OCI-LY3 (cell line): ENCODE results near the gene INPP5E.
A peak's percentile ranks its signal among the peaks of the same experiment; 100 is the strongest.
"Not testable (repeated sequence)": the region's sequence is repeated elsewhere in the genome, so short reads cannot be mapped to it uniquely, and the experiment has no call there.

ENCODE experiments used
- H2AFZ ChIP-seq: fragments of 200-600, 300-600 bp; shearing (Covaris generic); 2 replicates; pipeline ENCODE4 v1.6.0; 2014; ENCODE audit warnings: antibody characterized with exemption, low read depth, low read length
- H3K27ac ChIP-seq: fragments of 200-600, 300-600 bp; sonication (generic); 2 replicates; pipeline ENCODE4 v1.5.1; 2014; ENCODE audit warnings: mild to moderate bottlenecking, low read length, moderate library complexity, mixed read lengths
- H3K27me3 ChIP-seq: fragments of 200-600, 300-600 bp; sonication (generic); 2 replicates; pipeline ENCODE4 v1.6.1; 2014; ENCODE audit warnings: low read depth, low read length, mixed read lengths
- H3K36me3 ChIP-seq: fragments of 200-600, 300-600 bp; sonication (generic); replicated peaks from 2 replicates; pipeline ENCODE3; 2014; ENCODE audit warnings: low read depth, low read length, mixed read lengths
- H3K4me1 ChIP-seq: fragments of 300-600, 200-600 bp; sonication (generic); 2 replicates; pipeline ENCODE4 v1.6.1; 2014; ENCODE audit warnings: low read length, mixed read lengths
- H3K4me2 ChIP-seq: fragments of 200-600, 300-600 bp; sonication (generic); 2 replicates; pipeline ENCODE4 v1.6.1; 2014; ENCODE audit warnings: low read length, mixed read lengths
- H3K4me3 ChIP-seq: fragments of 300-600, 200-600 bp; sonication (generic); 2 replicates; pipeline ENCODE4 v1.5.1; 2014; ENCODE audit warnings: antibody characterized with exemption, mild to moderate bottlenecking, low read length, moderate library complexity
- H3K79me2 ChIP-seq: fragments of 300-600, 200-600 bp; shearing (Covaris generic); 2 replicates; pipeline ENCODE4 v1.6.1; 2014; ENCODE audit warnings: mild to moderate bottlenecking, low read length, mixed read lengths
- H3K9ac ChIP-seq: fragments of 300-600, 200-600 bp; shearing (Covaris generic); 2 replicates; pipeline ENCODE4 v1.6.0; 2014; ENCODE audit warnings: mild to moderate bottlenecking, low read length, moderate library complexity
- H3K9me3 ChIP-seq: fragments of 200-600, 300-600 bp; shearing (Covaris generic); 2 replicates; pipeline ENCODE4 v1.6.1; 2014; ENCODE audit warnings: low read length, mixed read lengths; ENCODE audit not compliant: insufficient read depth
- H4K20me1 ChIP-seq: fragments of 200-600, 300-600 bp; sonication (generic); 2 replicates; pipeline ENCODE4 v1.6.1; 2016; ENCODE audit warnings: low read length, mixed read lengths; ENCODE audit not compliant: insufficient read depth
- CTCF ChIP-seq: fragments of 200-600, 300-600 bp; sonication (generic); IDR thresholded peaks from 2 replicates; pipeline ENCODE4 v1.5.1; 2014; ENCODE audit warnings: antibody characterized with exemption, low read length, low read depth
- EZH2phosphoT487 ChIP-seq: fragments of 200-600 bp; shearing (Covaris generic); IDR thresholded peaks from 2 replicates; pipeline ENCODE4 v1.6.1; 2018; ENCODE audit warnings: antibody characterized with exemption, mixed run types, low read depth

The INPP5E gene

GRCh38 chr9:136411378-136411777, 28.3 kb downstream of the INPP5E start:
- H3K9me3 ChIP-seq = no peaks in the 10 kb centered on the region
- no peaks in the 10 kb centered on the region for H3K27me3 ChIP-seq
- no peak overlapping the region for H3K27ac ChIP-seq
- TF ChIP-seq CTCF = no peak
- TF ChIP-seq EZH2phosphoT487 = no peak
- peak overlapping the region; percentile 99 for H3K4me3 ChIP-seq
- peaks cover 75% of the 10 kb centered on the region for H3K79me2 ChIP-seq
- peaks cover 26% of the 10 kb centered on the region for H3K4me1 ChIP-seq
- H3K36me3 ChIP-seq = peaks cover 52% of the 10 kb centered on the region
- peaks cover 12% of the 10 kb centered on the region for H4K20me1 ChIP-seq
- peak overlapping the region; percentile 86 for H3K9ac ChIP-seq
- H2AFZ ChIP-seq = no peak overlapping the region
- peak overlapping the region; percentile 98 for H3K4me2 ChIP-seq

GRCh38 chr9:136410500-136411287, 29.0 kb downstream of the INPP5E start, which contains the start of the genes ENTR1 and PMPCA:
ENTR1 (minus strand) TSS chr9:136410614; CDS start chr9:136410397, 217 bp downstream.
PMPCA (plus strand) TSS chr9:136410658; CDS start chr9:136410669, 11 bp downstream.
- peaks cover 12% of the 10 kb centered on the region for H4K20me1 ChIP-seq
- H3K9ac ChIP-seq = peak within 1 kb of the TSS; percentile 98
- H3K27ac ChIP-seq = peak within 1 kb of the TSS; percentile 72
- H3K4me1 ChIP-seq = peaks cover 30% of the 10 kb centered on the region
- no peak within 1 kb of the TSS for H2AFZ ChIP-seq
- H3K36me3 ChIP-seq = peaks cover 50% of the 10 kb centered on the region
- peak within 1 kb of the TSS; percentile 98 for H3K4me2 ChIP-seq
- peak within 1 kb of the TSS; percentile 99 for H3K4me3 ChIP-seq
- no peak for TF ChIP-seq CTCF
- no peak for TF ChIP-seq EZH2phosphoT487
- H3K79me2 ChIP-seq = peaks cover 75% of the 10 kb centered on the region
- H3K9me3 ChIP-seq = no peaks in the 10 kb centered on the region
- no peaks in the 10 kb centered on the region for H3K27me3 ChIP-seq

- H3K79me2 ChIP-seq = peaks cover 79% of the 10 kb centered on the region
- H3K4me2 ChIP-seq = peak overlapping the region; percentile 87
- H3K4me3 ChIP-seq = peak overlapping the region; percentile 96
- peak overlapping the region; percentile 98 for H3K9ac ChIP-seq
- H2AFZ ChIP-seq = no peak overlapping the region
- peaks cover 39% of the 10 kb centered on the region for H3K4me1 ChIP-seq
- no peaks in the 10 kb centered on the region for H3K9me3 ChIP-seq
- peak overlapping the region; percentile 72 for H3K27ac ChIP-seq
- H4K20me1 ChIP-seq = peaks cover 12% of the 10 kb centered on the region
- peak; percentile 8; the same call in 1 of the 2 replicates for TF ChIP-seq CTCF
- TF ChIP-seq EZH2phosphoT487 = no peak
- H3K36me3 ChIP-seq = peaks cover 52% of the 10 kb centered on the region
- no peaks in the 10 kb centered on the region for H3K27me3 ChIP-seq
These were observed 29.8 kb downstream of the INPP5E start for GRCh38 chr9:136409557-136410455.

- Histone ChIP-seq H2AFZ (no peak overlapping the region), H4K20me1 (peaks cover 12% of the 10 kb centered on the region), H3K4me2 (no peak overlapping the region), H3K36me3 (peaks cover 44% of the 10 kb centered on the region), H3K4me3 (no peak overlapping the region), H3K79me2 (peaks cover 76% of the 10 kb centered on the region), H3K27me3 (no peaks in the 10 kb centered on the region), H3K27ac (no peak overlapping the region; the same call in 1 of the 2 replicates), H3K4me1 (peaks cover 58% of the 10 kb centered on the region), H3K9ac (no peak overlapping the region), H3K9me3 (no peaks in the 10 kb centered on the region)
- TF ChIP-seq EZH2phosphoT487 (no peak), CTCF (no peak)
These were observed 31.7 kb downstream of the INPP5E start for GRCh38 chr9:136407911-136408310.

- H2AFZ ChIP-seq, H3K4me3 ChIP-seq, H3K4me2 ChIP-seq, H3K27me3 ChIP-seq, H3K27ac ChIP-seq, H3K9me3 ChIP-seq, H3K9ac ChIP-seq: not testable (repeated sequence)
- Histone ChIP-seq H4K20me1 (peaks cover 11% of the 10 kb centered on the region), H3K36me3 (peaks cover 39% of the 10 kb centered on the region), H3K4me1 (peaks cover 57% of the 10 kb centered on the region), H3K79me2 (peaks cover 68% of the 10 kb centered on the region)
These were observed 32.6 kb downstream of the INPP5E start for GRCh38 chr9:136407061-136407460.
